GM10266 (cell line): ENCODE data around the gene UMODL1.
"Not testable (repeated sequence)": the region's sequence is repeated elsewhere in the genome, so short reads cannot be mapped to it uniquely, and the experiment has no call there.

Source experiments
- DNase-seq: peaks from one replicate; pipeline ENCODE4 v3.0.0; 2012; ENCODE audit errors: extremely low spot score
- TF ChIP-seq, protein P1 (sequence below): IDR thresholded peaks from 2 replicates; pipeline ENCODE4 v1.5.1; 2012; ENCODE audit warnings: mild to moderate bottlenecking, low read depth; ENCODE audit not compliant: control insufficient read depth, insufficient read depth; ENCODE audit errors: missing control alignments

Gene UMODL1

DNA sequence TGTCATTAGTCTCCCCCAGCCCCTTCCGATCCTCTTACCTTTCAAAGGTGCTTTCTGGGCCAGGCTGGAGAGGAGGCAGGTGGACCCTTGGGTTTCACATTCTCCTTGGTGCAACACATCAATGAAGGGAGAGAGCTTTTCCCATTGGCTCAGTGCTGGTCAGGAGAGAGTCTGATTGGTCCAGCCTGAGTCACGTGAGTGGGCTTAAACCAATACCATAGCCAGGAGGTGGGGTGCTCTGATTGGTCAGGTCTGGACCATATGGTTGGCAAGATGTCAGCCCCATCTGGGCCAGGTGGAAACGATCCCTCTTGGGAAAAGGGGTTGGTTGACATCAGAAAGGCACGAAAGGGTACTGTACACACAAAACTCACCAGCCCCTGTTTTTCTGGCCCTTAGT, 103.1 kb downstream of the UMODL1 start:
- no peak for DNase-seq
- TF ChIP-seq, protein P1, sequence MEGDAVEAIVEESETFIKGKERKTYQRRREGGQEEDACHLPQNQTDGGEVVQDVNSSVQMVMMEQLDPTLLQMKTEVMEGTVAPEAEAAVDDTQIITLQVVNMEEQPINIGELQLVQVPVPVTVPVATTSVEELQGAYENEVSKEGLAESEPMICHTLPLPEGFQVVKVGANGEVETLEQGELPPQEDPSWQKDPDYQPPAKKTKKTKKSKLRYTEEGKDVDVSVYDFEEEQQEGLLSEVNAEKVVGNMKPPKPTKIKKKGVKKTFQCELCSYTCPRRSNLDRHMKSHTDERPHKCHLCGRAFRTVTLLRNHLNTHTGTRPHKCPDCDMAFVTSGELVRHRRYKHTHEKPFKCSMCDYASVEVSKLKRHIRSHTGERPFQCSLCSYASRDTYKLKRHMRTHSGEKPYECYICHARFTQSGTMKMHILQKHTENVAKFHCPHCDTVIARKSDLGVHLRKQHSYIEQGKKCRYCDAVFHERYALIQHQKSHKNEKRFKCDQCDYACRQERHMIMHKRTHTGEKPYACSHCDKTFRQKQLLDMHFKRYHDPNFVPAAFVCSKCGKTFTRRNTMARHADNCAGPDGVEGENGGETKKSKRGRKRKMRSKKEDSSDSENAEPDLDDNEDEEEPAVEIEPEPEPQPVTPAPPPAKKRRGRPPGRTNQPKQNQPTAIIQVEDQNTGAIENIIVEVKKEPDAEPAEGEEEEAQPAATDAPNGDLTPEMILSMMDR: no peak

DNA sequence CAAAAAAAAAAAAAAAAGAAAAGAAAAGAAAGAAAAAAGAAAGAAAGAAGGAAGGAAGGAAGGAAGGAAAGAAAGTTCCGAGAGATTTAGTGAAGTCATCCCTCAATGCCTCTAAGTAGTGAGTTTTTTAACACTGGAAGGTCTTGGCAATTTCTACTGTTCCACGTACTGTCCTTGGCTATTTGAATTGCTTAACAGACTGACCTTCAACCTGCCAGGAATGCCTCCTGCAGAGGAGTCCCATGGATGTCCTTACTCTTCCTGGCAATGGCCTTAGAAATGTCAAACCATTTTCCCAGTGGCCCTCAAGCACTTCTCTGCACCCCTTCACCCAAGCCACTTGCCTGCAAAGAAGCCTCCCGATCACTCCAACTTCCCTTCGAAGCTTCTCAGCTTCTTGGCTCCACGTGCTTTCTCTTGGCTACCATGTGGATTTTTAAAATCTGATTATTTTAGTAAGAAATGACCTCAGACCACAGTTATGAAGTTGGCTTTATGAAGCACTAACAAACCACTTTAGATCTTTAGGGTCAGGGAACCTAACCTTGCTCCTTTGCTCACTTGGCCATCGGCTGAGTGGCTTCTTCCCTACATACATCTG, 104.1 kb downstream of the UMODL1 start:
- DNase-seq: no peak
- TF ChIP-seq, protein P1: no peak

DNA sequence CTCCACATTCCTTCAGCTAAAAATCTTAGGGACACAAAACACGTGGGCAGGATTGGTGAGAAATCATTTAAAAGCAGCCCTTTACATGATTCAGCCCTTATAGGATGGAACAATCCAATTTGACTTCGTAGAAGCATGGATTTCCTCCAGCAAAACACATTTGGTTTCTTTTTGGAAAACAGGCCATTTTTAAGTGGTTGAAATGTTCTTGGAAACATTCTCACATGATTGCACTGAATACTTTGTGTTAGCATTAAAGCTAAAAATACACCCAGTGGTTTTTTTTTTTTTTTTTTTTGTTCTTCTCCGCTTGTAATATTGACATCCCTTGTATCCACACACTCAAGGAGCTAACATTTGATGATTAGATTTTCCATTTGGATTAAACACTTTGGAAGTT, 105.7 kb downstream of the UMODL1 start:
- no peak for DNase-seq

DNA sequence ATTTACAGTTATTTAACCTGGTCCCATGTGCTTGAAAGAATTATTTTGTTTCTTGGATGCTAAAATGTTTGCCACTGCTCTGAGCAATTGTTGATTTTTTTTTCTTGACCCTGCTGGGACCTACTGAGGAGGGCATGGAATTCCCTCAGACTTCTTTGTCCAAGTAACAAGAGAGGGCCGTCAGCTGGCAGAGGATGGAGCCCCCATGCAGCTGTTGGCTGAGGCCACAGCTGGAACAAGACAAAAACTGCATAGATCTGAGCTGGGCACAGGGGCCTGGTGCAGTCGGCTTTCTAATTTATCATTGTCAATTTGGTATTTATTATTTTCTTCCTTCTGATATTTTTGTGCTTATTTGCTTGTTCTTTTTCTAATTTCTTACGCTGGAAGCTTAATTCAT, 108.2 kb downstream of the UMODL1 start:
- DNase-seq: no peak
- TF ChIP-seq, protein P1: no peak

More for the DNA sequence above, 105.7 kb downstream of the UMODL1 start:
- TF ChIP-seq, protein P1: no peak

DNA sequence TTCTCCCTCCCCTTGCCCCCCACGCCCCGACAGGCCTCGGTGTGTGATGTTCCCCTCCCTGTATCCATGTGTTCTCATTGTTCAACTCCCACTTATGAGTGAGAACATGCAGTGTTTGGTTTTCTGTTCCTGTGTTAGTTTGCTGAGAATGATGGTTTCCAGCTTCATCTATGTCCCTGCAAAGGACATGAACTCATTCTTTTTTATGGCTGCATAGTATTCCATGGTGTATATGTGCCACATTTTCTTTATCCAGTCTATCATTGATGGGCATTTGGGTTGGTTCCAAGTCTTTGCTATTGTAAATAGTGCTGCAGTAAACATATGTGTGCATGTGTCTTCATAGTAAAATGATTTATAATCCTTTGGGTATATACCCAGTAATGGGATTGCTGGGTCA, 108.9 kb downstream of the UMODL1 start:
- DNase-seq: not testable (repeated sequence)

DNA sequence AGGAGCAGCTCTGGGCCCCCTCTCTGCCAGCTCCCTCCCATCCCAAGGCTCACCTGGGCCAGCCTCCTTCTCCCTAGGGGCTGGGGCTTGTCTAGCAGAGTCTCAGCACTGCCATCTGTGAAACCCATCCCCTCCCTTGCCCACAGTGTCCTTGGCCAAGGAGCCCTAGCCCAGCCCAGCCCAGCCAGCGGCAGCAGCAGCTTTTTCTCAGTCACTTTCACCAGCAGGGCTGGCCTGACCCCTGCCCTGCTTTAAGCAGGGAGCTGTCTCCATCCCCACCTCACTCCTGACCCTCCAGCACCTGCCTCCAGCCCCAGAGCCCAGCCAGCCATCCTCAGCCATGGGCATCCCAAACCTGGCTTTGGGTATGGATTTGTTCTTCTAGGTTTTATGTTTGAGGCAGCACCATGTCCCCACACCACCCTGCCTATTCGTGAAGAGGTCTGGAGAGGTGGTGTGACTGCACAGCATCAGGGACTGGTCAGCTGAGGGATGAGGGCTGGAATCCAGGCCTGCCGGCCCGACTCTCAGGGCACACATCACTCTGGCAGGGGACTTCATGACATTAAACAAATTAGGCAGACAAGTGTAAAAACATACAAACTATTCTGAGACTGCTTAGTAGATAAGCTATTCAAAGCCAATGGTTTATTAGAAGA, 111.7 kb downstream of the UMODL1 start:
- TF ChIP-seq, protein P1: no peak
- DNase-seq: no peak

DNA sequence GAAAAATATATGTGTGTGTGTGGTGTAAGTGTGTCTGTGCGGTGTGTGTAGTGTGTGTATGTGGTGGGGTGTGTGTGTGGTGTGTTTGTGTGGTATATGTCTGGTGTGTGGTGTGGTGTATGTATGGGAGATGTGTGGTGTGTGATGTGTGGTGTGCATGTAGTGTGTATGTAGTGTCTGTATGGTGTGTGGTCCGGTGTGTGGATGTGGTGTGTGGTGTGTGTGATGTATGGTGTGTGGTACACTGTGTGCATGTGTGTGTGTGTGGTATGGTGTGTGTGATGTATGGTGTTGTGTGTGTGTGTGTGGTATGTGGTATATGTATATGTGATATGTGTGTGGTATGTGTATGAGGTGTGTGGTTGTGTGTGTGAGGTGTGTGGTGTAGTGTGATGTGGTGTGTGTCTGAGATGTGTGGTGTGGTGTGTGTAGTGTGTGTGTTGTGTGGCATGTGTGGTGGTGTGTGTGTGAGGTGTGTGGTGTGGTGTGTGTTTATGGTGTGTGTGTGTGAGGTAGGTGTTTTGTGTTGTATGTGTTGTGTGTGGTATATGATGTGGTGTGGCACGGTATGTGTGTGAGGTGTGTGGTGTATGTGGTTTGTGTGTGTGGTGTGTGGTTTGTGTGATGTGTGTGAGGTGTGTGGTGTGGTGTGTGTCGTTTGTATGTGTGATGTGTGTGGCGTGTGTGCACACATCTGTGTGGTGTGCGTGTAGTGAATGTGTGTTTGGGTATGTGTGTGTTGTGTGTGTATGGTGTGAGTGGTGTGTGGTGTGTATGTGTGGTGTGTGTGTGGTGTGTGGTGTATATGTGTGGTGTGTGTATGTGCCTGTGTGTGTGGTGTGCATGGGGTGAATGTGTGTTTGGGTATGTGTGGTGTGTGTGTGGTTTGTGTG, 112.5 kb downstream of the UMODL1 start:
- no peak for DNase-seq
- TF ChIP-seq, protein P1: no peak
